ENCODE data around the gene VPS39. TPM values are rescaled to one million over a fixed set of nuclear protein-coding genes. Genes with fewer than 3 reads are reported as not detected.
A peak's percentile ranks its signal among the peaks of the same experiment; 100 is the strongest.
"Not testable (repeated sequence)": the region's sequence is repeated elsewhere in the genome, so short reads cannot be mapped to it uniquely, and the experiment has no call there.

Gene VPS39
- total RNA-seq: 10 to 100 TPM; 48.4 to 58.0 TPM
- long read RNA-seq, donor 1, full-length matches to known transcripts: 14 of 30 reads
- long read RNA-seq, donor 1, partial matches to known transcripts: 8 of 30 reads
- long read RNA-seq, donor 1, other reads (novel, unspliced or antisense): 8 of 30 reads
- long read RNA-seq, donor 2, full-length matches to known transcripts: 11 of 19 reads
- long read RNA-seq, donor 2, partial matches to known transcripts: 6 of 19 reads
- long read RNA-seq, donor 2, other reads (novel, unspliced or antisense): 2 of 19 reads

DNA sequence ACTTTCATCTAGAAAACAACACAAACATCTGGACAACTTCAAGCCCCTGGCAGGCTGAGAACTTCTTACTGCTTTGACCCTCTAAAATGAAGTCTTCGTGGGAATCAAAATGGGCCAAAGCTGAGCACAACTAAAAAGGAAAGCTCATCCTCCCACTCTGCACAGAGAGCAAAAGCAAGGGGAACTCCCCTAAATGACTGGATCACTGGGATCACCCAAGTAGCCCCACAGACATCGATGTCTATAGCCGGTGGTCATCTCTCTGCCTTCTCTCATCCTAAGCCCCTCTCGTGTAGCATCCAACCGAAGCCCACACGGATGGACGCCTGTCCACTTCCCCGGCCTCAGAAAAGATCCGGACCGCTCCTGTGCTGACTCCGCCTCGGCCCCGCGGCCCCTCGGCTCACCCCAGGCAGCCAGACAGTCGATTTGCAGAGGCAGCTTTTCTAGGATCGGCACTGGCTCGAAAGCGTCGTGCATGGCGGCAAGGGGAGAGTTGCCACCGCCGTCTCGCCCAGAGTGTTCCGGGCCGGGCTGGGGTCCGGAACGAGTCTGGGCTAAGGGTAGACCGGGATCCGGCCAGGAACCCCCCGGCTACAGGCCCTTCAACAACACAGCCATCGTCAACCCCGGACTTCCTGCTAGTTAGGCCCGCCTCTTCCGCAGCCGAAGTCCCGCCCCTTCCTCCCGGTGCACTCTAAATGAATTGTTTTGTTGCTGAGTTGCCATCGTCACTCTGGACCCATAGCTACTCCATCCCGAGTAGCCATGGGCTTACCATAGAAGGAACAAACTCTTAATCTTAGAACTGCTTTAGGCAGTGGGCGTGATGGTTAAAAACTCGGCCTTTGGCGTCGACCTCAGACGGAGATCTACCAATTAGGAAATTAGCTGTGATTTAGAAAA, at the start of gene VPS39:
Gene VPS39 (minus strand): TSS at position 631 of the 906 bp plus-strand sequence. CDS start 151 bp downstream, at position 480.
- peak; percentile 94 for DNase-seq (ENCODE audit: low spot score)
- intact Hi-C loops (cut with DNase I): loop anchor here in 1 of 2 donors (1.0 kb wide), 1 partner anchor 40 kb away; no protein-coding TSS in a partner anchor

GRCh38 chr15:42253300-42253699, 45.2 kb upstream of the VPS39 start:
- intact Hi-C loops (cut with DNase I): no loop called here

GRCh38 chr15:42240823-42241222, 32.7 kb upstream of the VPS39 start:
- no peak for DNase-seq (ENCODE audit: low spot score)
- intact Hi-C loops (cut with DNase I): no loop called here

More at GRCh38 chr15:42253300-42253699, 45.2 kb upstream of the VPS39 start:
- DNase-seq (ENCODE audit: low spot score): no peak

GRCh38 chr15:42239528-42240182, 31.6 kb upstream of the VPS39 start:
- intact Hi-C loops (cut with DNase I): no loop called here

GRCh38 chr15:42233107-42233506, 25.0 kb upstream of the VPS39 start:
- DNase-seq (ENCODE audit: low spot score): no peak

More at GRCh38 chr15:42239528-42240182, 31.6 kb upstream of the VPS39 start:
- DNase-seq (ENCODE audit: low spot score): no peak

GRCh38 chr15:42232606-42233005, 24.5 kb upstream of the VPS39 start:
- DNase-seq (ENCODE audit: low spot score): no peak

More at GRCh38 chr15:42233107-42233506, 25.0 kb upstream of the VPS39 start:
- intact Hi-C loops (cut with DNase I): no loop called here

DNA sequence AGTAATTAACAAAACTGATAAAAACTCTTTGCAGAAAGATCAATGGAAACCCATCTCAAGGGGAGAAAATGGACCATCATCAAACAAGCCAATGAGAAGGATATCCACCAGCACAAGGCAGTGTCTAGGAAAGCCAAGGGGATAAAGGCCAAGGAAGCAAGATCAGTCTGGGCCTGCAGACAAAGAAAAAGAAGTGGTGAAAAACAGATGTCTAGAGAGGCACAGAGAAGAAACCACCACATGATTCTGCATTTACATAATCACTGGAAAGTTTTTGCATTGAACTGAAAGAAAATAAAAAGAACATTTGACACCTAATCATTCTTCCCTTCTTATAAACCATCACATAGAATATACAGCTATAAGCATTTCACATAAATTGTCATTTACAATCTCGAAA, 23.0 kb upstream of the VPS39 start:
- intact Hi-C loops (cut with DNase I): no loop called here
- no peak for DNase-seq (ENCODE audit: low spot score)

More at GRCh38 chr15:42232606-42233005, 24.5 kb upstream of the VPS39 start:
- intact Hi-C loops (cut with DNase I): no loop called here

DNA sequence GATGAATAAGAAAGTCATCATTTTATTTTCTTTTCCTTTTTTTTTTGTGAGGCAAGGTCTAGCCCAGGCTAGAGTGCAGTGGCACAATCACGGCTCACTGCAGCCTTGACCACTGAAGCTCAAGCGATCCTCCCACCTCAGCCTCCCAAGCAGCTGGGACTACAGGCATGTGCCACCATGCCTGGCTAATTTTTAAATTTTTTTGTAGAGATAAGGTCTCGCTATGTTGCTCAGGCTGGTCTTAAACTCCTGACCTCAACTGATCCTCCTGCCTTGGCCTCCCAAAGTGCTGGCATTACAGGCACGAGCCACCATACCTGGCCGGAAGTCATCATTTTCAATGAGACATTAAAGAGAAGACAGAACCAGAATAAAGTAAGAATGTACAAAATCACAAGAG, 20.9 kb upstream of the VPS39 start:
- DNase-seq (ENCODE audit: low spot score); intact Hi-C loops (cut with DNase I): not testable (repeated sequence)

DNA sequence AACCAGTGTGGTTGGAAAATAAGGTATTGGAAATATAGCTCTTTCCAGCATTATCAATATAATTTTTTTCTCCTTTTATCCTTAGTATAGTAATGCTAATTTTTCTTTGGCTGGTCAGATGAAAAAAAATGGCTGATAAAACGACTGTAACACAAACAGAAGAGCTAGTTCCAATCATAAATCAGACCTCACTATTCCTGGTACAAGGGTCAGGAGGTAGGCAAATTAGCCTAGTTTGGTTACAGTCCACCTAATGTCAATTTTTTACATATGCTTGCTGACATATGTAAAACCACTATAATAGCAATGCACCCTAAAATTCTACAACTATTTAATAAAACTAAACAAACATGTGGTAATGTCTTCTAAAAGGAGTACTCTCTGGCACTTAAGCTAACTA, 19.9 kb upstream of the VPS39 start:
- intact Hi-C loops (cut with DNase I): no loop called here
- DNase-seq (ENCODE audit: low spot score): no peak

DNA sequence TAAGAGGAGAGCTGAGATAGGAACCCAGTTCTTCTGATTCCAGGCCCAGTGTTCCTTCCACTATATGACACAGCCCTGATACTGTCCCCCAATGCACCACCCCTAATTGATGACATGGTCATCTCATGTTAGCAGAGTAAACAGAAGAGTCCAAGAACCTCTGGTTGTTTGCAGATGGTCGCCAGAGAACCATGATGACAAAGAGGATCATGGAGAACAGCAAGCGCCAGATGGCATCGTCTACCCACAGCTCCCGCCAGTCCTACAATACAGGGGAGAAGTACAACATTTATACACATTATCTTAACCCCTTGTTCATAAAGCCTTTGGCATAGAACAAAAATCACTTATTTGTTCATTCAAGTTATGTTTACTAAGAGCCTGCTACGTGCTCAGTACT, 18.5 kb upstream of the VPS39 start:
- intact Hi-C loops (cut with DNase I): no loop called here
- DNase-seq (ENCODE audit: low spot score): no peak

DNA sequence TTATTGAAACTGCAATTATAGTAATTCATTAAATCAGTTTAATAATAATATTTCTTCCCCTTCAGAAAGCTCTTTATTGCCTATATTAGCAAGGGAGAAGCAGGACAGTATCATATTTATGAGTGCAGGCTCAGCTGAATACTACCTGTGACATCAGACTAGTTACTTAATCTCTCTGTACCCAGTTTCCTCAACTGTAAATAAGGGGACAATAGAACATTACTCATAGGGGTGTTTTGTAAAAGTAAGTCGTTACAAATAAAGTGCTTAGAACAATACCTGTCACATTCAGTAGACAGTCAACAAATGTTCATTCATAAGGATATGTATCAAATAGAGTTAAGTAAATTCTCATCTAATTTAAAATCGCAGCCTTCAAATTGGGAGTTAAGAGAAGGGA, 12.1 kb upstream of the VPS39 start:
- no peak for DNase-seq (ENCODE audit: low spot score)
- intact Hi-C loops (cut with DNase I): no loop called here

- intact Hi-C loops (cut with DNase I): loop anchor here in 1 of 2 donors (10.0 kb wide), 1 partner anchor 556 kb away; no protein-coding TSS in a partner anchor
- no peak for DNase-seq (ENCODE audit: low spot score)
These were observed 11.0 kb upstream of the VPS39 start for GRCh38 chr15:42218953-42219592.

DNA sequence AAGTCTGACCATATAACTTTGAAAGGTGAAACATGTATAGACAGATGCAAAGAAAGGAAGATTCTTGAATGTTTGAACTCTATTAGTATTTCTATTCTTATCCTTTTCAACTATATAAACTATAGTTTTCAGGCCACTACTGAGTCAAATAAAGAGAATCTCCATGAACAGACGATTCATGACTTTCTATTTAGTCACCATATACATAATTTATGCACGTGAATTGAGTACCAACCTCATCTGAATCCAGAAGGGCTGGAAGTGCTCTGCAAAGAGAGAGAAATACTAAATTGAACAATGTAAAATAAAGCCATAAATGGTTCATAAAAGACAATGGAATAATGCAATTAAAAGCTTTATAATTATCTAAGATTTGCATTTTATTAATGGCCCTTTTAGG, 9.5 kb upstream of the VPS39 start:
- DNase-seq (ENCODE audit: low spot score): no peak
- intact Hi-C loops (cut with DNase I): loop anchor here in 1 of 2 donors (10.0 kb wide), 1 partner anchor 557 kb away; no protein-coding TSS in a partner anchor

- no peak for DNase-seq (ENCODE audit: low spot score)
- intact Hi-C loops (cut with DNase I): loop anchor here in 1 of 2 donors (10.0 kb wide), 1 partner anchor 559 kb away; no protein-coding TSS in a partner anchor
These were observed 8.1 kb upstream of the VPS39 start for GRCh38 chr15:42215913-42216829.

GRCh38 chr15:42214600-42214999, 6.5 kb upstream of the VPS39 start:
- intact Hi-C loops (cut with DNase I): loop anchor here in 1 of 2 donors (10.0 kb wide), 1 partner anchor 560 kb away; no protein-coding TSS in a partner anchor
- DNase-seq (ENCODE audit: low spot score): no peak

- DNase-seq (ENCODE audit: low spot score): no peak
- intact Hi-C loops (cut with DNase I): loop anchor here in 1 of 2 donors (10.0 kb wide), 1 partner anchor 561 kb away; no protein-coding TSS in a partner anchor
These were observed 5.4 kb upstream of the VPS39 start for GRCh38 chr15:42213511-42213910.

GRCh38 chr15:42210696-42211095, 2.6 kb upstream of the VPS39 start:
- intact Hi-C loops (cut with DNase I): loop anchor here in 1 of 2 donors (10.0 kb wide), 1 partner anchor 564 kb away; no protein-coding TSS in a partner anchor

GRCh38 chr15:42206406-42206805, 1.7 kb downstream of the VPS39 start:
- intact Hi-C loops (cut with DNase I): no loop called here
- no peak for DNase-seq (ENCODE audit: low spot score)

More at GRCh38 chr15:42210696-42211095, 2.6 kb upstream of the VPS39 start:
- no peak for DNase-seq (ENCODE audit: low spot score)

All from posterior vena cava (tissue), 2 donors.